Measurements from ENCODE around the gene CHMP6.

GRCh38 chr17:80961541-80962330, 29.9 kb upstream of the CHMP6 start:
- no peak for TF ChIP-seq CTCF (conservative IDR thresholded peaks at IDR 0.05; ENCODE audit: low read length)
- no peak for TF ChIP-seq EZH2phosphoT487 (IDR thresholded peaks at IDR 0.05; ENCODE audit: borderline replicate concordance, low read depth, low read length)

Data from OCI-LY7 (cell line).